Neutrophil (primary cell): ENCODE results near the gene SGMS1.

Experiments used
- H3K27ac ChIP-seq: fragments of 200-600 bp; sonication (generic); 2 replicates; pipeline ENCODE4 v1.5.1; 2016; ENCODE audit warnings: mild to moderate bottlenecking, moderate library complexity
- H3K27me3 ChIP-seq: fragments of 200-600 bp; sonication (generic); 2 replicates; pipeline ENCODE4 v1.6.0; 2016; ENCODE audit warnings: mild to moderate bottlenecking
- H3K36me3 ChIP-seq: fragments of 200-600 bp; sonication (generic); 2 replicates; pipeline ENCODE4 v1.5.1; 2017
- H3K4me1 ChIP-seq, 2 experiments: fragments of 200-600 bp in 1 of 2; sonication (generic) in 1 of 2; 1 replicate in 1 of 2; 2 replicates in 1 of 2; pipeline versions ENCODE4 v1.5.1 to v1.6.1; 2013 to 2016; ENCODE audit warnings: low read depth in 1 of 2, low read length in 1 of 2, mild to moderate bottlenecking in 1 of 2, moderate library complexity in 1 of 2; ENCODE audit not compliant: control insufficient read depth in 1 of 2, insufficient read depth in 1 of 2
- H3K4me3 ChIP-seq, 2 experiments: fragments of 200-600 bp in 1 of 2; sonication (generic) in 1 of 2; 1 replicate in 1 of 2; 2 replicates in 1 of 2; pipeline ENCODE4 v1.5.1; 2013 to 2016; ENCODE audit warnings: low read depth in 1 of 2, low read length in 1 of 2, mild to moderate bottlenecking in 1 of 2, moderate library complexity in 1 of 2
- H3K9me3 ChIP-seq: fragments of 200-600 bp; sonication (generic); 2 replicates; pipeline ENCODE4 v1.5.1; 2016
- CTCF ChIP-seq: fragments of 200-600 bp; sonication (generic); IDR thresholded peaks from 2 replicates; pipeline ENCODE4 v1.5.1; 2016; ENCODE audit warnings: antibody characterized with exemption

SGMS1 gene

GRCh38 chr10:50514995-50515394 lies 108.8 kb downstream of the SGMS1 start:
- H3K9me3 ChIP-seq, result no peaks in the 10 kb centered on the region
- H3K36me3 ChIP-seq, result peaks cover 5% of the 10 kb centered on the region
- TF ChIP-seq CTCF, result no peak
- no peak overlapping the region for H3K4me3 ChIP-seq
- no peaks in the 10 kb centered on the region for H3K27me3 ChIP-seq
- no peak overlapping the region for H3K27ac ChIP-seq
- H3K4me1 ChIP-seq, result no peaks in the 10 kb centered on the region

GRCh38 chr10:50513956-50514355 lies 109.8 kb downstream of the SGMS1 start:
- Histone ChIP-seq H3K9me3 (no peaks in the 10 kb centered on the region), H3K36me3 (no peaks in the 10 kb centered on the region), H3K4me1 (no peaks in the 10 kb centered on the region), H3K4me3 (no peak overlapping the region), H3K27me3 (no peaks in the 10 kb centered on the region), H3K27ac (no peak overlapping the region)
- TF ChIP-seq CTCF, result no peak

- Histone ChIP-seq H3K4me1 (no peaks in the 10 kb centered on the region), H3K27ac (no peak overlapping the region), H3K36me3 (no peaks in the 10 kb centered on the region), H3K4me3 (no peak overlapping the region), H3K9me3 (no peaks in the 10 kb centered on the region), H3K27me3 (no peaks in the 10 kb centered on the region)
- TF ChIP-seq CTCF, result no peak
Observed at GRCh38 chr10:50512743-50513416, 110.9 kb downstream of the SGMS1 start.

- no peaks in the 10 kb centered on the region for H3K36me3 ChIP-seq
- H3K4me3 ChIP-seq, result no peak overlapping the region
- H3K4me1 ChIP-seq, result no peaks in the 10 kb centered on the region
- TF ChIP-seq CTCF, result no peak
- no peak overlapping the region for H3K27ac ChIP-seq
- no peaks in the 10 kb centered on the region for H3K27me3 ChIP-seq
- no peaks in the 10 kb centered on the region for H3K9me3 ChIP-seq
Observed at GRCh38 chr10:50512214-50512595, 111.6 kb downstream of the SGMS1 start.

DNA sequence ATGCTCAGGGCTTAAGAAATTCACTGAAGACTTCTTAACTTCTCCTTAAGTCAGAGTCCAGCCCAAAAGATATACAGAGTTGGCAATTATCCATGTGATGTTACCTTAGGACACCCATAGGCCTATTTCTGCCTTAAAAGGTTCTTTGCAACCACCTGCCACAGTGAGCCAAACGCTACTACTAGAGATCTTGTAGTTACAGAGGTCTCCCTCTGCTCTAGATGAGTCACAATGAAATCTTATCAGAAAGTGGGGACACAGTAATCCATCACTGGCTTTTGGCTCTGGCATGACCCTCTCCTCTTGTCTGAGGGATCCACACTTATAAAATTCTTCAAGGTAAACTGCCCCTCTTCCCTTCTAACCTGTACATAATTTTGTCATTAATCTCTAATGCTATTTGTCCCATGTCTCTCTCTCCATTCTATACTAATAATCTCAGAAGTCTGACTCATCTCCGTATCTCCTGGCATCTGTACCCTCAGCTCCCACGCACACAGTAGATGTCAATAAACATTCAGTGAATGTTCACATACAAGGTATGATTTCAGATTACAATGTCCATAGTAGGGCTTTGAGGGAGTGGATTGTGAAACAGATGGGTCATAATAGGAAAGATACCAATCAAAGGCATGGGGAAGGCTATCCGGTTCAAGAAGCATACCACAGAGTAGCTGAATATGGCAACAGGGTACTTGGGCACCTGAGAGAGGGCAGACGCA lies 112.1 kb downstream of the SGMS1 start:
- no peaks in the 10 kb centered on the region for H3K27me3 ChIP-seq
- H3K4me1 ChIP-seq, result no peaks in the 10 kb centered on the region
- no peak for TF ChIP-seq CTCF
- no peak overlapping the region for H3K27ac ChIP-seq
- no peaks in the 10 kb centered on the region for H3K36me3 ChIP-seq
- H3K4me3 ChIP-seq, result no peak overlapping the region
- H3K9me3 ChIP-seq, result no peaks in the 10 kb centered on the region
